Mesothelial cell of epicardium (in vitro differentiated cells): ENCODE results near the gene C14orf180. TPM values are rescaled to one million over a fixed set of nuclear protein-coding genes. Genes with fewer than 3 reads are reported as not detected.

Experiments
- DNase-seq, 2 experiments: peaks; one replicate each; pipeline ENCODE4 v3.0.0; 2021; ENCODE audit warnings: low spot score in 2 of 2; ENCODE audit not compliant: unreplicated experiment in 2 of 2
- H3K27ac Mint-ChIP-seq: 2 replicates; pipeline ENCODE4 v1.8.0; 2021; ENCODE audit warnings: mixed read lengths
- H3K27me3 Mint-ChIP-seq: 2 replicates; pipeline ENCODE4 v1.8.0; 2021; ENCODE audit warnings: low read depth, mixed read lengths
- H3K36me3 Mint-ChIP-seq: 2 replicates; pipeline ENCODE4 v1.8.0; 2021; ENCODE audit warnings: mixed read lengths
- H3K4me1 Mint-ChIP-seq: 2 replicates; pipeline ENCODE4 v1.8.0; 2021; ENCODE audit warnings: mixed read lengths
- H3K4me3 Mint-ChIP-seq: 2 replicates; pipeline ENCODE4 v1.8.0; 2021; ENCODE audit warnings: mild to moderate bottlenecking, moderate library complexity, mixed read lengths
- H3K9me3 Mint-ChIP-seq: 2 replicates; pipeline ENCODE4 v1.8.0; 2021; ENCODE audit warnings: mixed read lengths
- CTCF ChIP-seq: fragments of 200-600 bp; sonication (generic); IDR thresholded peaks from one replicate; pipeline ENCODE4 v1.5.0; 2021; ENCODE audit warnings: antibody characterized with exemption; ENCODE audit not compliant: unreplicated experiment
- total RNA-seq: library from RNA; stranded (reverse); gene quantifications from 3 replicates; pipeline ENCODE4 v1.2.1, GENCODE V29; 2021

Gene C14orf180
- total RNA-seq, 1 donor from 2014 or later, result 0.36 TPM

- Mint-ChIP-seq H3K36me3 (no peaks in the 10 kb centered on the region), H3K9me3 (peaks cover 4% of the 10 kb centered on the region), H3K27me3 (peaks cover 71% of the 10 kb centered on the region), H3K27ac (no peak overlapping the region), H3K4me1 (no peaks in the 10 kb centered on the region), H3K4me3 (no peak overlapping the region)
- TF ChIP-seq CTCF, result no peak
- no peak for DNase-seq
Observed at GRCh38 chr14:104614126-104614812, 34.7 kb downstream of the C14orf180 start.

GRCh38 chr14:104624939-104625338 is 45.4 kb downstream of the C14orf180 start:
- H3K9me3 Mint-ChIP-seq, result peaks cover 20% of the 10 kb centered on the region
- H3K27me3 Mint-ChIP-seq, result peaks cover 48% of the 10 kb centered on the region
- no peak overlapping the region for H3K4me3 Mint-ChIP-seq
- H3K4me1 Mint-ChIP-seq, result no peaks in the 10 kb centered on the region
- TF ChIP-seq CTCF, result no peak
- no peaks in the 10 kb centered on the region for H3K36me3 Mint-ChIP-seq
- DNase-seq, result no peak
- no peak overlapping the region for H3K27ac Mint-ChIP-seq

DNA sequence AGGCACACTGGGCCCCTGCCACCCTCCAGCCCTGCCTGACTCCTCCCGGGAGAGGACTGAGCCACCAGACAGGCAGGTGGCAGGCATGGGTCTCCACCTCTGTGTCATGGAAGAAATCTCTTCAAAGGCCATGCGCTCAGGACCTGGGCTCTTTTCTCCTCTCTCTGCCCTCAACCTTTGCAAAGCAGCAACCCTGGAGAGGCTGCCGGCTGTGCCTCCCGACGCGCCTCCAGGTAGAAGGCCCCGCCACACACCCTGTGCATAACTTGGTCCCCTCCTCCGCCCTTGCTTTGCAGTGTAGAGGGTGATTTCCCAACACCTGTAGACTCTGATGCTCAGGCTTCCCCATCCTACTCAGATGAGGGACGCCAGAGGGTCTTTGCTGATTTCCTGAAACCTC is 53.2 kb downstream of the C14orf180 start:
- Mint-ChIP-seq H3K4me3 (no peak overlapping the region), H3K4me1 (peaks cover 3% of the 10 kb centered on the region), H3K9me3 (peaks cover 8% of the 10 kb centered on the region), H3K27me3 (peaks cover 21% of the 10 kb centered on the region), H3K27ac (no peak overlapping the region), H3K36me3 (no peaks in the 10 kb centered on the region)
- DNase-seq, result no peak
- no peak for TF ChIP-seq CTCF

- Mint-ChIP-seq H3K36me3 (no peaks in the 10 kb centered on the region), H3K27me3 (peaks cover 26% of the 10 kb centered on the region), H3K4me3 (no peak overlapping the region), H3K4me1 (peaks cover 7% of the 10 kb centered on the region), H3K27ac (no peak overlapping the region), H3K9me3 (peaks cover 4% of the 10 kb centered on the region)
- no peak for TF ChIP-seq CTCF
- no peak for DNase-seq
Observed at GRCh38 chr14:104633276-104634137, 53.9 kb downstream of the C14orf180 start.

- no peaks in the 10 kb centered on the region for H3K36me3 Mint-ChIP-seq
- peaks cover under 1% of the 10 kb centered on the region for H3K9me3 Mint-ChIP-seq
- peaks cover 31% of the 10 kb centered on the region for H3K27me3 Mint-ChIP-seq
- peaks cover 7% of the 10 kb centered on the region for H3K4me1 Mint-ChIP-seq
- no peak for TF ChIP-seq CTCF
- no peak overlapping the region for H3K27ac Mint-ChIP-seq
- H3K4me3 Mint-ChIP-seq, result no peak overlapping the region
- DNase-seq, result no peak
Observed at GRCh38 chr14:104634138-104634760, 54.7 kb downstream of the C14orf180 start.
